ENCODE results near the gene ZFAND4.

- TF ChIP-seq POLR2A (IDR thresholded peaks at IDR 0.05; ENCODE audit: low read length): no peak
- TF ChIP-seq GATA1 (IDR thresholded peaks at IDR 0.05; ENCODE audit: low read depth, low read length): no peak
Measured at GRCh38 chr10:45582386-45582781, 90.2 kb downstream of the ZFAND4 start.

All from erythroblast (primary cell).